HG03097 (cell line): ENCODE measurements around the gene GALNT17.
"Not testable (repeated sequence)": the region's sequence is repeated elsewhere in the genome, so short reads cannot be mapped to it uniquely, and the experiment has no call there.

Source experiments
- ATAC-seq: cut with Tn5 transposase; IDR thresholded peaks from one replicate; pipeline ENCODE4 v1.9.1; 2021; ENCODE audit not compliant: unreplicated experiment, low FRiP score

GALNT17 gene

DNA sequence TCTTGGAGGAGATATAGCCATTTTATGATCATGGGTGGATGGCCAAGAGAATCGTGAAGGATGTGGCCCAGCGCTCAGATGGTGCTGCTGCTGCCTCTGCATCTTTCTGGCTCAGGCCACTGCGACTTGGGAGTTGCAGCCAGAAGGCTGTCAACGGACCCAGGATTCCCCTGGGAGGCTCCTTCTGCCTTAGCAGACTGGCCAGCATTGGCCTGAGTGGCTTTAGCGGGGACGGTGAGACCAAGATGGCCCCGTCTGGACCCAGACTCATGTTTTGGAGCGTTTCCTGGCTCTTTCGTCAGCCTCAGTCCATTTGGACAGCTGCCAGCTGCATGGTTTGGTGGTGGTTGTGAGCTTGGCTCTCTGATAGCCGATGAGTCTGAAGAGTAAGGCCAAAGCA lies 97.2 kb downstream of the GALNT17 start:
- ATAC-seq: no peak

DNA sequence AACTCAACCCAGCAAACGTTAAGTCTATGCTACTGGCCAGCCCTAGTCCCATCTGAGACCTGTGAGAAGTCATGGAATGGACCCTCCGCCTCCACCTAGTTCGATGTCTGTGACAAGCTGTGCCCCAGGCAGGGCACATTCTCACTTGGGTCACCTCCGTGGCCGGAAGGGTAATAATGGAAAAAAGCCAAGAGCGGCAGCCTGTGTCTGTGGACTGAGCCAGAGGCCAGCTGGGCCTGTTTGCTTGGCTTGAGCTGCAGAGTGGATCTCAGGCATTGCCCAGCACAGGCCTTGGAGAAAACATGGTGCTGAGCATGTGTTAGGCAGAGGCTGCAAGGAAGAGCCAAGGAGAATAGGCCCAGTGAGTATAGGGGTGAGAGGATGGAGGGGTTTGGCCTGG lies 97.8 kb downstream of the GALNT17 start:
- no peak for ATAC-seq

DNA sequence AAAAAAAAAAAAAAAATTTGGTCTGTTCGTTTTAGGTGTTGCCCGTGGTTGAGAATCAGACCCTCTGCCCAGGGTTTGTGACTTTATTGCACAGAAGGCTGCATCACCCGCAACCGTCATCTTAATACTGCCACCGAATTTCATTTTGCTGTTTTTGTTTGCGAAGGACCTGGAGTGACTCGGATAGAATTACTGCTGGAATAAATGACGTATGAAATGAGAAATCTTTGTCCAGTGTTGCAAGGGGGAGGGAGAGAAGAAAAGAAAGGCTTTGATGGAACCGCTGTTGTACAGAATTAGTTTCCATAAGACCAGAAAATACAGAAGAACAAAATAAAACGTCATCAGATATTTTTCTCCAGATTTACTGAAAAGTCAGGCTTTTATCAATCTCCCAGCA lies 103.3 kb downstream of the GALNT17 start:
- no peak for ATAC-seq

GRCh38 chr7:71236230-71237105 lies 104.5 kb downstream of the GALNT17 start:
- ATAC-seq: no peak

DNA sequence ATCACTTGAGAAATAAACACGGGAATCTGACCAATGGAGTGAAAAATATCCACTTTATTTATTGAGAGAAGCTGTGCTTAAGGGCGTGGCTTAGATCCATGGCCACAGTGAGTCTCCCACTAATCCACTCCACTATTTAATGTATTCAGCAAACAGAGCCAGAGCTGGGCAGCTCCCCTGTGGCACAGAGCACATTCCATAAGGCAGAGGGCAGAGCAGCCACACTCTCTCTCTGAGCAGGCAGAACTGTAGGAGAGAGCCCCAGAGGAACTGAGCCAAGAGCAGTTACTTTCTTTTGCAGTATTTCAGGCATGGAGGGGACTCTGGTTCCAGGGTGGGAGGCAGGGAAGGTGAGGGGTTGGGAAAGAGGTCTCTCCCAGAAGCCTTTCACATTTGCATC lies 106.0 kb downstream of the GALNT17 start:
- ATAC-seq: no peak

DNA sequence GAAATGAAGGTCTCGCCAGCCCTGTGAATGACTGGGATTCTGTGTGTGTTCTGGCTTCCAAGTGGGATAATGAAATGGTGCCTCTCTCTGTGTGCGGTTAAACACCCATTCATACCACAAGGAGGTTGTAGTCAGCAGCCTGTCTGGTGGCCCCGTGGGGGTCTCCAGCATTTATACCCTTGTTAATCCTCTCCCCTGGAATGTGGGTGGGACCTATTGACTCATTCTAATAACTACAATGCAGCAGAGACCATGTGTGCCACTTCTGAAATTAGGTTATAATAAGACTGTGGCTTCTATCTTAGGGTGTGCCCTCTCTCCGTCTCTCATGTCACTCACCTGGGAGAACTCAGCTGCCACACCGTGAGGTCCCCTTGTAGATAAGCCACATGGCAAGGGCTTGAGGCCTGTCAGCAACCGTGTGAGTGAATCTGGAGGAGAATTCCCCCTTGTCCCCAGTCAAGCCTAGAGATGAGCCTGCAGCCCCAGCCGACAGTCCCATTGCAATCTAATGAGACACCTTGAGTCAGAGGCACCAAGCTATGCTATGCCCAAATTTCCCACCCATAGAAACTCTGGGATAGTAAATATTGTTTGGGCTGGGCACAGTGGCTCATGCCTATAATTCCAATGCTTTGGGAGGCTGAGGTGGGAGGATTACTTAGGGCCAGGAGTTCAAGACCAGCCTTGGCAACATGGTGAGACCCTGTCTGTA lies 106.8 kb downstream of the GALNT17 start:
- ATAC-seq: no peak

DNA sequence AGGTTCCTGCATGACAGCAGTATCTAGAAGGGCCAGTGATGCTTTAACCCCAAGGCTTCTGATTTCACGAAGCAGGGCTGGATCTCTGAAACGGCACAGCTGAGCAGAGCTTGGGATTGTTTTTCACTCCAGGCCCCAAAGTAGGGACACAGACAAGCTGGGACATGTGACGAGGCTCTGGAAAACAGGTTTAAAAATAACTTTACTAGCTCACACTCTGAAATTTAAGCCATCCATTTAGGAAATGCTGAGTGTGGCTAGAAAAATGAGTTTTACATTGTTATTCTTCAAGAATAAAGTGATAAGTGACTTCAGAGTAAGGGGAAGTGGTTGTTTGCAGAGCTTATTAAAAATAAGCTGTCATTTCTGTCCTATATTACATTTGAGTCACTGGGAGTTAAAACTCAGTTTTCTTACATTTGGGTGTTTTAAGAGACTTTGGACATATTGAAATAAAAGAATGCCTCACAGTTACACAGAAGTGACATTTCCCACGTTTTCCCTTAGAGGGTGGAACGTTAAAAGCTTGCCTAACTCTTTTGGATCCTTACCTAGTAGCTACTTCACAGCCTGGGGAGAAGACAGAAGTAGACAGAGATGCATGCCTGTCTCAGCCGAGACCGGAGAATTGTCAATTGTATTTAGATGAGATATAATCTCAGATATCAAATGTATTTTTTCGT lies 107.8 kb downstream of the GALNT17 start:
- ATAC-seq: no peak

GRCh38 chr7:71243736-71244410 lies 111.9 kb downstream of the GALNT17 start:
- ATAC-seq: no peak

DNA sequence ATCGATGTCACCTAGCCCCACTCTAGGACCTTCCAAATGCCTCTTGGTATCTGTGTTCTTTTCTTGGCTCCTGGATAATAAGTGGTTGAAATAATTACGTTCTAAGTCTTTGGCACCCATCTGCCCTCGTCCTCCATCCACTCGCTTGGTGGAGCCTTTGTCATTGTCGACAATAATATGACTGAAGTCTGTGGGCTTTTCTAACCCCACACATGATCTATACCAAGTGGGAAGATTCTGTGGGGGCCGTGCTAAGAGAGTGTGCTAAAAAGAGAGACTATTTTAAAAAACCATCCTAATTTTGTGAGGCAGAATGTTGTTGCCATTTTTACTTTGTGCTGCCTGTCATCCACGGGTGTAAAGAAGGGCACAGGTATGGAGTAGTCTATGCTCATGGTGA lies 113.1 kb downstream of the GALNT17 start:
- ATAC-seq: no peak

- ATAC-seq: no peak
These were observed 119.8 kb downstream of the GALNT17 start for GRCh38 chr7:71251706-71252105.

GRCh38 chr7:71254751-71255150 lies 122.8 kb downstream of the GALNT17 start:
- ATAC-seq: no peak

DNA sequence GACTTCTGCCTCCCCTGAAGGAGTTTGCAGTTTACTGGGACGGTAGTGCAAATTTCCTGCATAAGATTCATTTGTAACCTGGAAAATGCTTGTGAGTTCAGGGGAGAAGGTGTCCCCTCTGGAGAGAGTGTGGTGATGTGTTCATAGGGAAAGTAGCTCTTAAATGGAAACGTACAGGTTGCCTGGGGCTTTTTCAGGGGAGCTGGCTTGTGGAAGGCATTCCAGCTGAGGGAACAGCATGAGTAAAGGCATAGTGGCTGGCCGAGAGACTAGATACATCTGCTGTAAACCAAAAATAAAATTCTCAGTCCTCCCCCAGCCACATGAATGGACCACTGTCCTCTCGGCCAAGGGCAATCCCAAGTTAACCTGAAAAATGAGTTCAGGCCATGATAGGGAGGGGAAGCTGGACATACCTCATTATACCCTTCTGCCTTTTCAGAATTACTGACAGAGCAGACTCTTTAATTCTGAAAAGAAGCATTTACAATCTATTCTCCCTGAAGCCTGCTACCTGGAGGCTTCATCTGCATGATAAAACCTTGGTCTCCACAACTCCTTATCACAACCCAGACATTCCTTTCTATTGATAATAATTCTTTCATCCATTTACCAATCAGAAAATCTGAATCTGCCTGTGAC lies 123.7 kb downstream of the GALNT17 start:
- no peak for ATAC-seq

GRCh38 chr7:71261066-71261465 lies 129.1 kb downstream of the GALNT17 start:
- ATAC-seq: no peak

DNA sequence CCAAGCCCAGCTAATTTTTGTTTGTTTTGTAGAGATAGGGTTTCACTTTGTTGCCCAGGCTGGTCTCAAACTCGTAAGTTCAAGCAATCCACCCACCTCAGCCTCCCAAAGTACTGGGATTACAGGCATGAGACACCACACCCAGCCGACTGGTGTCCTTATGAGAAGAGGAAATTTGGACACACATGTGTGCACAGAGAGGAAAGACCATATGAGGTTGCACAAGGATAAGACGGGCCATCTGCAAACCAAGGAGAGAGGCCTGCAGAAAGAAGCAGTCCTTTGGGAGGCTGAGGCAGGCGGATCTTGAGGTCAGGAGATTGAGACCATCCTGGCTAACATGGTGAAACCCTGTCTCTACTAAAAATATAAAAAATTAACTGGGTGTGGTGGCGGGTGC lies 130.9 kb downstream of the GALNT17 start:
- not testable (repeated sequence) for ATAC-seq

DNA sequence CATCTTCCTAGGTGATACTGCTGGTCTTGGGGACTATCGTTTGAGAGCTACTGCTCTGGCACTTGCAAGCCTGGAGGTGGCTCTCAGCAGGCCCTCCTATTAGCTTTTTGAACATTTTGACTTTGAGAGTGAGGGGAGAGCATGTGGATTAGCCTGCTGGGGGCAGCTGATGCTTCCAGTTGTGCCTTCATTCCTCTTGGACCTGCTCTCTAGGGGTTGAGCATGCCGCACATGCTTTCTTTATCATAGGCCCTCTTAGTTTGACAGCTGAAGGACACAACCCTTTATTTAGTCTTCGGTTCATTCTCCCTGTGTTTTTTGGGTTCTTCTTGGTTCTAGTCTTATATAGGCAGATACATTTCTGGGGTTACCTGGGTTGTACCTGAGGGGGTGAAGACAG lies 132.1 kb downstream of the GALNT17 start:
- no peak for ATAC-seq

DNA sequence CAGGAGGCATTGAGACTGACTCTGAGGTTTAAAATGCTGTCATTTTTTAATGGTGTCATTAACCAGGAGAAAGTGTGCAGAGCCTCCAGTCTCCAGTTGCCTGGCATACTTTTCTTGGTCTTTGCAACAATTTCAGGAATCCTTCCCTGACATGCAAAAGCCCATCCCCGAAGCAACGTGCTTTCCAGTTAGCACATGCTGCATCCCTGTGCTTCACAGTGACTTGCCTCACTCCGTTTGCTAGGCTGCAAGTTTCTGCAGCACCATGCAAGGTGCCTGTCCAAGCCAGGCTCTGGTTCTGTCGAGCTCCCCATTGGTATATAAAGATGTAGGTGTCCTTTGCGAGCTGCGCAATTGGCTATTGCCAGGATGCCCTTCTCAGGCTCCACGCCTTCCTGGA lies 135.0 kb downstream of the GALNT17 start:
- no peak for ATAC-seq

GRCh38 chr7:71267734-71268469 lies 136.0 kb downstream of the GALNT17 start:
- ATAC-seq: no peak

DNA sequence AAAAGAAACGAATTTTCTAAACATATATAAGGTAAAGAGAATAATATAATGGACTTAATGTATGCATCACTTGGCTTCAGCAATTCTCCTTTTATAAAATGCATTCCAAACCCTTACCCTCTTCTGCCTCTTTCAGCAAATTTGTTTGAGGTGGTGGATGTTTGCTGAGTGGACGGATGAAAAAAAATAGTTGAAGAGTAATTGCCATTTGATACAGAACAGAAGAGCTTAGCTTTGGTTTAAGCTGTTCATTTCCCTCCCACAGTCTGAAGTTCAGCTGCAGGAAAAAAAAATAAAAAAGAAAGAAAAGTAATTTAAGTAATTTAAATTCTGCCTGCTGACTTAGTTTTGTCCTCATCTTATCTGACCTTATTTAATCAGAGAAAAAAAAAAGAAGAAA lies 138.6 kb downstream of the GALNT17 start:
- no peak for ATAC-seq

DNA sequence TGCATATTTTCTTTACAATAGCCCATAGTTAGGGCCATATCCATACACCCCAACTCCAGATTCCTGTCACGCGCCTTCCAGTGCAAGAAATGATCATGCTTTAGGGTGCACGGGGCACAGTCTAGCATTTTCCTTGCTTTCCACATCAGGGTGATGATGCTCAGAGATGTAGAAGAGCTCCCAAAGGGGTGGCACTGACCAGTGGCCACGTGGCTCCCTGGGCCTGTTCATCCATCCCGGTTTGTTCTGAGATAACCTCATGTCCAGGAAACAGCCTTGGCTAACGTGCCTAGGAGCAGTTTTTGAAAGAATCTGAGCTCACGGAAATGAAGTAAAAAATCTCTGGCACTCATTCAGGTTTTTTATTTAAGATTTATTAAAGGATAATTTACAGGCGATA lies 139.3 kb downstream of the GALNT17 start:
- ATAC-seq: no peak
